C4-2B (cell line): Measurements from ENCODE around the gene BTBD3.

Experiments used
- CTCF ChIP-seq: fragments of 450-650 bp; conservative IDR thresholded peaks from 2 replicates; pipeline ENCODE4 v1.5.1; 2017; ENCODE audit warnings: mild to moderate bottlenecking
- ZFX ChIP-seq: fragments of 450-650 bp; IDR thresholded peaks from 2 replicates; pipeline ENCODE4 v1.6.1; 2017

- TF ChIP-seq CTCF (no peak), ZFX (no peak)
These were observed 54.8 kb downstream of the BTBD3 start for GRCh38 chr20:11972478-11972877.
